HepG2 (cell line): ENCODE measurements around the gene ITIH1.

Source experiments
- MAFK ChIP-seq, 2 experiments: IDR thresholded peaks in 1 of 2; conservative IDR thresholded peaks in 1 of 2; 2 replicates each; pipeline ENCODE4 v1.6.1; 2011; ENCODE audit warnings: improper control_type of control experiment in 2 of 2, low read length in 2 of 2
- PLSCR1 ChIP-seq: sonication (generic); formaldehyde crosslinking; IDR thresholded peaks from 2 replicates; pipeline ENCODE4 v1.5.0; 2020; ENCODE audit warnings: missing genetic modification reagents, mild to moderate bottlenecking, borderline replicate concordance
- SP4 ChIP-seq: sonication (generic); formaldehyde crosslinking; IDR thresholded peaks from 2 replicates; pipeline ENCODE4 v1.8.1; 2023; ENCODE audit warnings: mild to moderate bottlenecking, missing genetic modification reagents
- YY1 ChIP-seq: IDR thresholded peaks from 2 replicates; pipeline ENCODE4 v1.6.1; 2011; ENCODE audit warnings: low read length, low read depth, moderate library complexity, mild to moderate bottlenecking; ENCODE audit not compliant: insufficient read depth, insufficient replicate concordance
- ZNF510 ChIP-seq: sonication (generic); formaldehyde crosslinking; IDR thresholded peaks from 2 replicates; pipeline ENCODE4 v1.4.0; 2020; ENCODE audit warnings: low read depth, mild to moderate bottlenecking, missing genetic modification reagents
- ZNF562 ChIP-seq: sonication (generic); formaldehyde crosslinking; IDR thresholded peaks from 2 replicates; pipeline ENCODE4 v1.8.0; 2022; ENCODE audit warnings: missing genetic modification reagents, borderline replicate concordance
- TF ChIP-seq, protein P1 (sequence below): sonication (generic); formaldehyde crosslinking; IDR thresholded peaks from 2 replicates; pipeline ENCODE4 v1.5.0; 2020; ENCODE audit warnings: mild to moderate bottlenecking, missing genetic modification reagents, moderate library complexity
- TF ChIP-seq, protein P2 (sequence below): sonication (generic); formaldehyde crosslinking; IDR thresholded peaks from 2 replicates; pipeline ENCODE4 v1.4.0; 2020; ENCODE audit warnings: mild to moderate bottlenecking, low read depth, missing genetic modification reagents
- TF ChIP-seq, protein P3 (sequence below): sonication (generic); formaldehyde crosslinking; IDR thresholded peaks from 2 replicates; pipeline ENCODE4 v1.5.0; 2020; ENCODE audit warnings: missing genetic modification reagents

- TF ChIP-seq, protein P1, sequence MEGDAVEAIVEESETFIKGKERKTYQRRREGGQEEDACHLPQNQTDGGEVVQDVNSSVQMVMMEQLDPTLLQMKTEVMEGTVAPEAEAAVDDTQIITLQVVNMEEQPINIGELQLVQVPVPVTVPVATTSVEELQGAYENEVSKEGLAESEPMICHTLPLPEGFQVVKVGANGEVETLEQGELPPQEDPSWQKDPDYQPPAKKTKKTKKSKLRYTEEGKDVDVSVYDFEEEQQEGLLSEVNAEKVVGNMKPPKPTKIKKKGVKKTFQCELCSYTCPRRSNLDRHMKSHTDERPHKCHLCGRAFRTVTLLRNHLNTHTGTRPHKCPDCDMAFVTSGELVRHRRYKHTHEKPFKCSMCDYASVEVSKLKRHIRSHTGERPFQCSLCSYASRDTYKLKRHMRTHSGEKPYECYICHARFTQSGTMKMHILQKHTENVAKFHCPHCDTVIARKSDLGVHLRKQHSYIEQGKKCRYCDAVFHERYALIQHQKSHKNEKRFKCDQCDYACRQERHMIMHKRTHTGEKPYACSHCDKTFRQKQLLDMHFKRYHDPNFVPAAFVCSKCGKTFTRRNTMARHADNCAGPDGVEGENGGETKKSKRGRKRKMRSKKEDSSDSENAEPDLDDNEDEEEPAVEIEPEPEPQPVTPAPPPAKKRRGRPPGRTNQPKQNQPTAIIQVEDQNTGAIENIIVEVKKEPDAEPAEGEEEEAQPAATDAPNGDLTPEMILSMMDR (CRISPR knock-in tag): no peak
- TF ChIP-seq, protein P2, sequence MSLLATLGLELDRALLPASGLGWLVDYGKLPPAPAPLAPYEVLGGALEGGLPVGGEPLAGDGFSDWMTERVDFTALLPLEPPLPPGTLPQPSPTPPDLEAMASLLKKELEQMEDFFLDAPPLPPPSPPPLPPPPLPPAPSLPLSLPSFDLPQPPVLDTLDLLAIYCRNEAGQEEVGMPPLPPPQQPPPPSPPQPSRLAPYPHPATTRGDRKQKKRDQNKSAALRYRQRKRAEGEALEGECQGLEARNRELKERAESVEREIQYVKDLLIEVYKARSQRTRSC (CRISPR knock-in tag): no peak
- TF ChIP-seq ZNF562 (CRISPR knock-in tag) (no peak), MAFK (conservative IDR thresholded peaks at IDR 0.05 in 1 of 2, IDR thresholded peaks at IDR 0.05 in 1 of 2; ENCODE audit: low read length in 2 of 2) (no peak), ZNF510 (CRISPR knock-in tag) (no peak), YY1 (no peak), SP4 (no peak), PLSCR1 (no peak)
- TF ChIP-seq, protein P3, sequence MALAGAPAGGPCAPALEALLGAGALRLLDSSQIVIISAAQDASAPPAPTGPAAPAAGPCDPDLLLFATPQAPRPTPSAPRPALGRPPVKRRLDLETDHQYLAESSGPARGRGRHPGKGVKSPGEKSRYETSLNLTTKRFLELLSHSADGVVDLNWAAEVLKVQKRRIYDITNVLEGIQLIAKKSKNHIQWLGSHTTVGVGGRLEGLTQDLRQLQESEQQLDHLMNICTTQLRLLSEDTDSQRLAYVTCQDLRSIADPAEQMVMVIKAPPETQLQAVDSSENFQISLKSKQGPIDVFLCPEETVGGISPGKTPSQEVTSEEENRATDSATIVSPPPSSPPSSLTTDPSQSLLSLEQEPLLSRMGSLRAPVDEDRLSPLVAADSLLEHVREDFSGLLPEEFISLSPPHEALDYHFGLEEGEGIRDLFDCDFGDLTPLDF (CRISPR knock-in tag): no peak
Measured at GRCh38 chr3:52791928-52792327, 14.5 kb downstream of the ITIH1 start.
